HEK293T (cell line): ENCODE data around the gene KCND2.

Experiments
- ARNT ChIP-seq: fragments of 450-650 bp; IDR thresholded peaks from 2 replicates; pipeline ENCODE4 v1.6.1; 2017; ENCODE audit warnings: mild to moderate bottlenecking
- BHLHE40 ChIP-seq: fragments of 450-650 bp; IDR thresholded peaks from 2 replicates; pipeline ENCODE4 v1.6.1; 2016; ENCODE audit warnings: mild to moderate bottlenecking, moderate library complexity, borderline replicate concordance
- ELF4 ChIP-seq: fragments of 450-650 bp; IDR thresholded peaks from 2 replicates; pipeline ENCODE4 v1.6.1; 2017; ENCODE audit warnings: antibody characterized with exemption
- FOXK2 ChIP-seq: fragments of 450-650 bp; IDR thresholded peaks from 2 replicates; pipeline ENCODE4 v1.6.1; 2016; ENCODE audit warnings: mild to moderate bottlenecking
- FOXM1 ChIP-seq: fragments of 450-650 bp; IDR thresholded peaks from 2 replicates; pipeline ENCODE4 v1.6.1; 2017; ENCODE audit warnings: mild to moderate bottlenecking, borderline replicate concordance
- HDGF ChIP-seq: fragments of 450-650 bp; IDR thresholded peaks from 2 replicates; pipeline ENCODE4 v1.6.1; 2017; ENCODE audit warnings: antibody characterized with exemption, borderline replicate concordance
- LEF1 ChIP-seq: fragments of 450-650 bp; IDR thresholded peaks from 2 replicates; pipeline ENCODE4 v1.6.1; 2017; ENCODE audit warnings: mild to moderate bottlenecking, borderline replicate concordance
- NFRKB ChIP-seq: fragments of 450-650 bp; IDR thresholded peaks from 2 replicates; pipeline ENCODE4 v1.6.1; 2016; ENCODE audit warnings: mild to moderate bottlenecking, moderate library complexity
- SP1 ChIP-seq: fragments of 450-650 bp; IDR thresholded peaks from 2 replicates; pipeline ENCODE4 v1.6.1; 2017
- SUZ12 ChIP-seq: fragments of 450-650 bp; IDR thresholded peaks from 2 replicates; pipeline ENCODE4 v1.6.1; 2016; ENCODE audit warnings: mild to moderate bottlenecking
- TARDBP ChIP-seq: fragments of 450-650 bp; IDR thresholded peaks from 2 replicates; pipeline ENCODE4 v1.6.1; 2016
- TF ChIP-seq, protein P1 (sequence below): fragments of 450-650 bp; IDR thresholded peaks from 2 replicates; pipeline ENCODE4 v1.6.1; 2016

DNA sequence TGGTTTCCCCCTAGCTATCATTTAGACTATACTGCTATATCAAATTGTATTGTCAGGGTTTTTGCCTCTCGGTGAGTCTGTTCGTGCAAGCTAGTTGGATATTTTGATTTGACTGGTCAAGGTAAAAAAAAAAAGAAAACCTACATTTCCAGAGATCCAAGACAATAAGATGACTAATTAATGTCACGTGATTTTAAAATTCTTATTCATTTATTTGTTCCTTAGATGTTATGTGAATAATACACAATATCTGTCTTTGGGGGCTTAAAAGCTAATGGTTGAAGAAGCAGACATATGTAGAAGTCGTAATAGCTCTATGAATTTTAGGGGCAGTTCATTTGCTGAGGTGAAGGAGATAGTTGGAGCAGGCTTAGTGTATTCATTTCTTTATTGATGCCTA, 191.1 kb downstream of the KCND2 start:
- TF ChIP-seq LEF1: no peak
- no peak for TF ChIP-seq HDGF
- TF ChIP-seq SP1: no peak
- TF ChIP-seq, protein P1, sequence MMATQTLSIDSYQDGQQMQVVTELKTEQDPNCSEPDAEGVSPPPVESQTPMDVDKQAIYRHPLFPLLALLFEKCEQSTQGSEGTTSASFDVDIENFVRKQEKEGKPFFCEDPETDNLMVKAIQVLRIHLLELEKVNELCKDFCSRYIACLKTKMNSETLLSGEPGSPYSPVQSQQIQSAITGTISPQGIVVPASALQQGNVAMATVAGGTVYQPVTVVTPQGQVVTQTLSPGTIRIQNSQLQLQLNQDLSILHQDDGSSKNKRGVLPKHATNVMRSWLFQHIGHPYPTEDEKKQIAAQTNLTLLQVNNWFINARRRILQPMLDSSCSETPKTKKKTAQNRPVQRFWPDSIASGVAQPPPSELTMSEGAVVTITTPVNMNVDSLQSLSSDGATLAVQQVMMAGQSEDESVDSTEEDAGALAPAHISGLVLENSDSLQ: no peak
- TF ChIP-seq FOXK2: no peak
- TF ChIP-seq ELF4: no peak
- TF ChIP-seq FOXM1: no peak
- no peak for TF ChIP-seq NFRKB
- TF ChIP-seq TARDBP: no peak
- no peak for TF ChIP-seq SUZ12
- no peak for TF ChIP-seq ARNT
- TF ChIP-seq BHLHE40: no peak
